ENCODE results near the gene POLR2F. TPM values are rescaled to one million over a fixed set of nuclear protein-coding genes. Genes with fewer than 3 reads are reported as not detected.
A peak's percentile ranks its signal among the peaks of the same experiment; 100 is the strongest.

POLR2F gene
- 66.0 and 95.3 TPM in 2 replicates for total RNA-seq

- peak; percentile 71 for DNase-seq (ENCODE audit: low read depth, low spot score)
Observed at GRCh38 chr22:37953437-37954179, at the start of gene POLR2F, which contains the start of gene C22orf23. Gene POLR2F (plus strand): TSS chr22:37953699. CDS start chr22:37953788, 89 bp downstream. Gene C22orf23 (minus strand): TSS chr22:37953601. CDS start chr22:37953149, 452 bp downstream.

- DNase-seq (ENCODE audit: low read depth, low spot score), result peak; percentile 78
Observed at GRCh38 chr22:37904572-37905533, 48.6 kb upstream of the POLR2F start.

- no peak for DNase-seq (ENCODE audit: low read depth, low spot score)
Observed at GRCh38 chr22:37905534-37906363, 47.8 kb upstream of the POLR2F start, which contains the start of gene MICALL1. Gene MICALL1 (plus strand): TSS chr22:37906297. CDS start chr22:37906423, 126 bp downstream.

GRCh38 chr22:37906364-37907008 is 47.0 kb upstream of the POLR2F start:
- DNase-seq (ENCODE audit: low read depth, low spot score), result no peak

- no peak for DNase-seq (ENCODE audit: low read depth, low spot score)
Observed at GRCh38 chr22:37907036-37907954, 46.2 kb upstream of the POLR2F start.

GRCh38 chr22:37909766-37910165 is 43.7 kb upstream of the POLR2F start:
- DNase-seq (ENCODE audit: low read depth, low spot score), result no peak

GRCh38 chr22:37910890-37911672 is 42.4 kb upstream of the POLR2F start:
- DNase-seq (ENCODE audit: low read depth, low spot score), result no peak

GRCh38 chr22:37911697-37912096 is 41.8 kb upstream of the POLR2F start:
- no peak for DNase-seq (ENCODE audit: low read depth, low spot score)

GRCh38 chr22:37912171-37912570 is 41.3 kb upstream of the POLR2F start:
- no peak for DNase-seq (ENCODE audit: low read depth, low spot score)

- DNase-seq (ENCODE audit: low read depth, low spot score), result no peak
Observed at GRCh38 chr22:37913233-37913721, 40.2 kb upstream of the POLR2F start.

GRCh38 chr22:37916311-37916710 is 37.2 kb upstream of the POLR2F start:
- no peak for DNase-seq (ENCODE audit: low read depth, low spot score)

GRCh38 chr22:37917874-37918548 is 35.5 kb upstream of the POLR2F start:
- DNase-seq (ENCODE audit: low read depth, low spot score), result no peak

- no peak for DNase-seq (ENCODE audit: low read depth, low spot score)
Observed at GRCh38 chr22:37918580-37919270, 34.8 kb upstream of the POLR2F start.

- DNase-seq (ENCODE audit: low read depth, low spot score), result no peak
Observed at GRCh38 chr22:37920126-37920525, 33.4 kb upstream of the POLR2F start.

- no peak for DNase-seq (ENCODE audit: low read depth, low spot score)
Observed at GRCh38 chr22:37922191-37922590, 31.3 kb upstream of the POLR2F start.

- DNase-seq (ENCODE audit: low read depth, low spot score), result no peak
Observed at GRCh38 chr22:37923927-37924326, 29.6 kb upstream of the POLR2F start.

GRCh38 chr22:37924386-37925065 is 29.0 kb upstream of the POLR2F start:
- DNase-seq (ENCODE audit: low read depth, low spot score), result no peak
